NCI-H1092 treated with DMSO at 0.1 percent for 48 hours (cell line): Measurements from ENCODE around the gene CDX1.
A peak's percentile ranks its signal among the peaks of the same experiment; 100 is the strongest.

Source experiments
- DNase-seq: peaks from one replicate; lab custom pipeline; 2025; lab: John Stamatoyannopoulos, UW

CDX1 gene

GRCh38 chr5:150146862-150147601, 19.5 kb upstream of the CDX1 start:
- DNase-seq, result no peak

DNA sequence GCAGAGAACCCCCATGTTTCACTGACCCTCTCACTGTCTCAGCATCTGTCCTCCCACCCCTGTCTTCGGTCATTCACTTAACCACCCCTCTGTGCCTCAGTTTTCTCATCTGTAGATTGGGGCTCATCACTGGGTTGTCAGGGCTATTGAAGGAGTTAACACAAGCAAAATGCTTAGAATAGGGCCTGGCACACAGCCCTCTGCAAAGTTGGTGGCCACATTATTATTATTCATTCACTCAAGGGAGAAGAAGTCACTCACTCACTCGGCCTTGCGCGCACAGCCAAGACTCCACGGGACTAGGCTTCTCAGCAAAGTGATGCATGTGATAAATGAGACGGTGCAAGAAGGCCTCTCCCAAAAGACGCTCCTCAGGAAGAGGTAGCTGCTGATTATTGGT, 18.9 kb upstream of the CDX1 start:
- DNase-seq, result no peak

GRCh38 chr5:150148117-150148927, 18.3 kb upstream of the CDX1 start:
- no peak for DNase-seq

- no peak for DNase-seq
These were observed 17.0 kb upstream of the CDX1 start for GRCh38 chr5:150149618-150150017.

DNA sequence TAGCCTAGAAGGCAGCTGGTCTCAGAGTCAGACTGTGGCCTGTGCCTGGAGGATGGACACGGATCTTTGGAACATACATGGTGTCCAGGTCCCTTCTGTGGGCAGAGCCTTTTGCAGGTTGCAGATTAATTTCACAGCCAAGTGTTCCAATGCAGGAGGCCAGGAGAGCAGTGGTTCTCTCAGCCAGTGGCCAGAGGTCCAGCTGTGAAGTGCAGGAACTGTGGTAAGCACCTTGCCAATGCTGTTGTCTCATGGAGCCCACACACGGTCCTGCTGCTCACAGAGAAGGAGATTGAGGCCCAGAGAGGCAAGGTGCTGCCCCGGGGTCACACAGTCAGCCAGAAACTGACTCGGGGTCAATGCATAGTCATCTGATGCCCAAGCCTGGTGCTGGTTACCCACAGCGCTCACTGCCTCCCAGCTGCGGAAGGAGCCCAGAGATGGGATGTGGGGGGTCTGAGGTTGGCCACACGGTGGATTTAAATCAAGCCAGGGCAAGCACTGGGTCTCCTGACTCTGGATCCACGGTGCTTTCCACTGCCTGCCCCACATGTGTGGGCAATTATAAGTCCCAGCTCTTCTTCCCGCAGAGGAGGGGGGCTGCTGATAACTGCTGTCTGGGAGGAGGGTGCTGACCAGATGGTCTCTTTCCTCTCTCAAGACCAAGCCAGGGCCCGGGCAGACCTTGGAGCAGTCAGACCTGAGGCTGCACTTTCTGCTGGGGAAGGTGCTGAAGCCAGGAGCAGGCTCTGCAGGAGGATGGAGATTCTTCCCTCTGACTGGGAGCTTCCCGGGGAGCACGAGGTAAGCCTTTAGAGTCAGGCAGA, 13.7 kb upstream of the CDX1 start:
- no peak for DNase-seq

- DNase-seq, result no peak
These were observed 13.1 kb upstream of the CDX1 start for GRCh38 chr5:150153483-150153882.

GRCh38 chr5:150153957-150154617, 12.5 kb upstream of the CDX1 start:
- no peak for DNase-seq

DNA sequence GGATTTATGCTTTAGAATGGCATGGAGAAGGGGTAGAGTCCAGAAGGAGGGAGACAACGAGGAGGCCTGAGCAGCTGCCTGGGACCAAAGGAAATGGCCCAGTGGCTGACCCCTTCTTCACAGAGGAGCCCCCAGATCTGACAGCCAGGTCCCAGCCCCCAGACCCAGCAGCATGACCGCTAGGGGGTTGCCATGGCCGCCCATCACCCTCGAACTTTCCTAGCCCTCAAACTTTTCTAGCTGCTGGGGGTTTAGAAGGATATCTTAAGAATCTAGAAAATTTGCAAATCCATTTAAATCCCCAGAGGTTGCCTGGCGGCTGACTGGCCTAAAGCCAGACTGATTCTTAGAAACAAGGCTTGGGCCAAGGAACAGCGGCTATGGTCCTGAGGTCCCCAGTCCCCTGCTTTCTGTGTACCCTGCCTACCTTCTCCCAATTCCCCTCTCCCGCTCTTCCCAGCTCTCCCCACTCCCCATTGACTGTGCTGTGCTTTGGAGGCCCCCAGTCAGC, 11.9 kb upstream of the CDX1 start:
- no peak for DNase-seq

GRCh38 chr5:150155258-150156026, 11.1 kb upstream of the CDX1 start, which contains the start of gene PDGFRB:
PDGFRB (minus strand) TSS chr5:150155845; CDS start chr5:150137047, 18,798 bp downstream.
- no peak for DNase-seq

- DNase-seq, result no peak
These were observed 10.6 kb upstream of the CDX1 start for GRCh38 chr5:150156027-150156368.

- DNase-seq, result no peak
These were observed 10.0 kb upstream of the CDX1 start for GRCh38 chr5:150156540-150156939.

- DNase-seq, result no peak
These were observed 9.4 kb upstream of the CDX1 start for GRCh38 chr5:150157168-150157567.

GRCh38 chr5:150158170-150158949, 8.2 kb upstream of the CDX1 start:
- no peak for DNase-seq

DNA sequence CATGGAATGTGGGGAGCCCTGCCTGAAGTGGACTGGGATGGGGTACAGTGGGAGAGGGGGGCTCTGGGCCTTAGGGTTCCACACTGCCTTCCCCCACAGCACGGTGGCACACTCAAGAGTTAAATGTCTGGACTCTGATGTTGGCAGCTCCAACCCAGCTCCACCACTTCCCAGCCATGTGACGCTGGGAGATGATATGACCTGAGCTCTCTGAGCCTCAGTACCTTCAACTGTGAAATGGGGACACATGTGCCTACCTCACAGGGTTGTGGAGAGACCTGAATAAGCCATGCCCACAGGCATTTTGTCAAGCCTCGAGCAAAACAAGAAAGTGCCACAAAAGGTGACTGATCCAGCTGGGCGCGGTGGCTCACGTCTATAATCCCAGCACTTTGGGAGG, 7.5 kb upstream of the CDX1 start:
- no peak for DNase-seq

DNA sequence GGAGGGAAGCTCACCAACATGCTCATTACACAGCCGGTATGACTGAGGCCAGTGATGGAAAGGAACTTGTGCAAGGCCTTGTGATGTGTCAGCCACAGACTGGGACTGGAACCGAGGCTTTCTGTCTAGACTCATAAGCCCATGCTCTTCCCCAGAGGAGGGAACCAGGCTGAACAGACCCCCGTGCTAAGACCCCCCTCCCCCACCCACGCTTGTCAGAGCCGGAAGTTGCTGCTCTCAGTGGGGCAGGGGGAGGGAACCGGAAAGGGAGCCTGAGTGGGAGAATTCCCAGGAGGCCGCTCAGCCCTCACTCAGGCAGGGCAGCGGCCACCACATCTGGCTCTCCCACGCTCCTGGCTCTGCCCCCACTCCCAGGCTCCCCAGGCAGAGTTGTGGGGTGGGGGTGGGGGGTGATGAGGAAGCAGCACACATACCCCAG, 6.8 kb upstream of the CDX1 start:
- no peak for DNase-seq

GRCh38 chr5:150160448-150161081, 6.0 kb upstream of the CDX1 start:
- DNase-seq, result no peak

DNA sequence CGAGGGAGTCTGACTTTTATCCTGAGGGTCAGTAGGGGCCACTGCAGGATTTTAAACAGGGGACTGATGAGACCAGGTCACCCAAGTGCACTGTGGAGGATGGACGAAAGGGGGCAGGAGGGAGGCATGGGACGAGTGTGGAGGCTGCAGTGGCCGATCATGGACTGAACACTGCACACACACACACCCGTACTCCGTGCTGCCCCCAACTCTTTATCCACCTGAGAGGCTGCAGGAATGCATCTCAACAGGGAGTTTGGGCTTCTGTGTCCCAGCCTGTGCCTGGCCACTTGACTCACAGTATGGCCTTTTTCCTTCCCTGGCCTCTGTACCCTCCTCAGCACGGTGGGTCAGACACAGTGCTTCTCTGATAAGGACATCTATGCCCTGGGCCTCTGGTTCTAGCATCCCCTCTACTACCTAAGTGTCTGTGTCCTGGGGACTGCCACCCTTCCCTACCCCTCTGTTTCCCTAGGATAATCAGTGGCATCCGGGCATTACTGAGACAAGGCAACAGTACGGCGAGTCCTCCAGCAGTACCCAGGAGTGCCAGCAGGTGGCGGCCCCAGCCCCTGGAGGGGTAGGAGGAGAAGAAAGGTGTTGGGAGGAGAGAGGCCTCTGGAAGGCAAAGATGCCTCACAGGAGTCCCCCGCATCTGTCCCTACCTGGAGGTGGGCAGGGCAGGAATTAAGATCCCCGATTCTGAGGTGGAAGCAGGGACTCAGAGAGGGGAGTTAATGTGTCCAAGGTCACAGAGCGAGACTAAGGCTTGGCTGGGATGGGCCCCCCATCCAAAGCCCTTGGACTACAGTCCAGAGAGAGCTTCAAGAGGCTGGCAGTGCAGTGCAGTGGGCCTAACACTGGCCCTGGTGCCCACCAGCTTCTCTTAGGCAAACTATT, 5.1 kb upstream of the CDX1 start:
- peak; percentile 50 for DNase-seq

DNA sequence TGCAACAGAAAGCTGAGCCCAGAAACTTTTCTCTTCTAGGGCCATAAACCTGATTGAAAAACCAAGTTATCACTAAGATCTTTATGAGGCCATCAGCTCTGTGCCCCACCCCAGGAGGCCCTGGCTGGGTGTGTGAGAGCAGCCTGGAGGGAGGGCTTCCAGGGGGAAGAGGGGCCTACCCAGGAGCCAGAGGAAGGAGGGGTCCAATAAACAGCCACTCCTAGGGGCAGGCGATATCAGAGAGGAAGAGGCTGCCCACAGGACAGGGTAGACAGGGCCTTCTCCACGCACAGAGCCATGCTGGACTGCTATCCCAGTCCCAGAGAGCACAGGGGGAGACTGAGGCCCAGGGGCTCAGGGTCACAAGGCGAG, 4.5 kb upstream of the CDX1 start:
- DNase-seq, result no peak

DNA sequence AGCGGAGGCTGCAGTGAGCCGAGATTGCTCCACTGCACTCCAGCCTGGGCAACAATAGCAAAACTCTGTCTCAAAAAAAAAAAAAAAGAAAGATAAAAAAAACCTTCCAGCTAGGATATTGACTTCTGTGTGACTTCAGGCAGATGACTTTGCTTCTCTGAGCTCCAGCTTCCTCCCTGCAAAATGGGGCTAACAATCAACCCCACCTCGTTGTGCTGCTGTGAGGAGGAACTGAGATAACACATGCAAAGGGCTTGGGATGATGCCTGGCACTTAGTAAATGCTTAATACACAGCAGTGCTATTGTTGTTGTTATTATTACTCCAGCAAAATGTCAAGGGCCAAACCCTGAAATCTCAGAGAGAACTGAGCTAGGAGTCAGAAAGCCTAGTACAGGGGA, 3.5 kb upstream of the CDX1 start:
- DNase-seq, result no peak
